ENCODE data around the gene CDK14.

CDK14 gene

DNA sequence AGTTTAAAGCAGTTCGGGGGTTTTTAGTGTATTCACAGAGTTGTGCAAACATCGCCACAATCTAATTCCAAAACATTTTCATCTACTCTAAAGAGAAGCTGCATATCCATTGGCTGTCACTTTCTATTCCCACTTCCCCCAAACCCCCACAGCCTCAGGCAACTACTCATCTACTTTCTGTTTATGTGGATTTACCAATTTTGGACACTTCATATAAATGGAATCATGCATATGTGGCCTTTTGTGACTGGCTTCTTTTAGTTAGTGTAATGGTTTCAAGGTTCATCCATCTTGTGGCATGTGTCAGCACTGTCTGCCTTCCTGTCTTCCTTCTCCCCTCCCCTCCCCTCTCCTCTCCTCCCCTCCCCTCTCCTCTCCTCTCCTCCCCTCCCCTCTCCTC is 589.6 kb downstream of the CDK14 start:
- DNase-seq, result no peak

DNA sequence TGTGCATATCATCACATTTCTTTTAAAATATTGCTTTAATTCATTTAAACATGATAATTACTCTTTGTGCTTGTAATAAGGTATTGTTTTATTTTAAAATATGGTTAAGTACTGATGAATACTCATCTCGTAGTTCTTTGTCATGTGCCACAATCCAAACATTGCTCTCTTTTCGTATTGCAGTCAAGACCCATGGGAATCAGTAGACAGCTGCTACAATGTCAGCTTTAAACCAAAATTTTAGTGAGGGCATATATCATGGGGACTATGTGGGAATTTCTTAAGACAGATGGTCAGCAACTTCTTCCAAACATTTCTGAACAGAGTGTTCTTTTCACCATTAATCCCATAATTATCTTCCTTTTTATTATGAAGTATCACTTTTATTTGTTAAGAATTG is 590.9 kb downstream of the CDK14 start:
- no peak for DNase-seq

DNA sequence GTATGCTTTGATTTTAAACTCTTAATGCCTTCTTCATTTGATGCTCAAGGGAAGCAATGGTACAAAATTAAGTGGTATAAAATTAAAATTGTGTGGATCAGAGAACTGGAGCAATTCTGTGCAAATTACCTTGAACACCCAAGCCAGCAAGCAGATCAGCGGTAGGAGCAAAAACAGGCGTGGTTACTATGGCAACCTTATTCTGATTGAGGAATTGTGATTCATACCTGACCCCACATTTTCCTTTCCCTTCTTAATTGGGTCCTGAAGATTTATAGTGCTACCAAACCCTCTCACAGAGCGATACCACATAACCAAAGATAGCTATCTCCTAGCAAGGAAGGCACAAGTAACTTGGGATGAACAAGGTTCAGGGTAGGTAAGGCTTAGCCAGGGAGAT is 595.6 kb downstream of the CDK14 start:
- DNase-seq, result no peak

DNA sequence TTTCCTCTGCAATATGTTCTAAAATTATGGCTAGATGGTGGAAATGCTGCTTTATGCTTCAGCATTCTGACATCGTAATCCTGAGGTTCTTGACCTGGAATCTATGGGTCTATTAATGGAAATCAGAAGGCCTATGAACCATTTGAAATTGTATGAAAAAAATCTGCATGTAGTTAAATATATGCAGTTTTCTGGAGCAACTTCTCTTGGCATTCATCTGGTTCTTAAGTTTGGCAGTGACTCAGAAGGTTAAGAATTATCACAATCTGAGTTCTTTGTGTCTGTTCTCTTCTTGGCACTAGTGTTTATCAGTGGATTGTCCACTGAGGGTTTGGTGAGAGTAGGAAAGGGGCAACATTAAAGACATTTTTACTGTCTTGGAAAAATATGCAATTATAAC is 597.0 kb downstream of the CDK14 start:
- DNase-seq, result no peak

DNA sequence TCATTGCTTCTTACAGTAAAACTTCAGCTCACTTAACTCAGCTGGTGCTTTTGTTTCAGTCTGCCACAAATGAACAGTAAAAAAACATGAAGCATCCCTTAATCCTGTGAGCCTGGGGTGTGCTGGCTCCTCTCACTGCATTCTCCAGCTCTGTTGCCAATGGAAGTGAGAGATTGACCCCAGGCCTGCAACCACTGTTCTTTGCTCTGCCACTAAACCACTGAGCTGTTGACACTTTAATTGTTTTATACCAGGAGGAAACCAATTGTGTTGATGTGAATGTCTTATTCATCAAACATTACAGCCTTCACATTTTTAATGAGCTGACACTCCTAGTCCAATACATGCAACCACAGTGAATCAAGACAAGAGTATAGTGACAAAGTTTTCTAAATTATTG is 598.7 kb downstream of the CDK14 start:
- no peak for DNase-seq

DNA sequence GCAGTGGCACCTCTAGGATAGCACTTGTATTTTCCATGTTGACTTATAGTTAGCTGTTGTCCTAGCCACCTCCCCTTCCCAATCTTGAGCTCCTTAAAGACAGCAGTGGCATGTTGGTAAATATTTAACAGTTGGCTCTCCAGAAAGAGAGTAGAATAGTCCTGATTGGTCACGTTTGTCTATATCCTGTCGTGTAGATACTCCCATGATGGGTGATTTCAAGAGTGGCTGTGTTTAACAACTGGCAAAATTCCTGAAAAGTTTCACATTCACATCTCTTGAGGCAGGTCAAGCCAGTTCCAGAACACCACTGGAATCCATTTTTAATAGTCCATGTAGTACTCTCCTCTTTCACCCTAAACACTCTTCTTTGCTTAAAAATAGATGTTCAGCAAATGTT is 599.9 kb downstream of the CDK14 start:
- no peak for DNase-seq

DNA sequence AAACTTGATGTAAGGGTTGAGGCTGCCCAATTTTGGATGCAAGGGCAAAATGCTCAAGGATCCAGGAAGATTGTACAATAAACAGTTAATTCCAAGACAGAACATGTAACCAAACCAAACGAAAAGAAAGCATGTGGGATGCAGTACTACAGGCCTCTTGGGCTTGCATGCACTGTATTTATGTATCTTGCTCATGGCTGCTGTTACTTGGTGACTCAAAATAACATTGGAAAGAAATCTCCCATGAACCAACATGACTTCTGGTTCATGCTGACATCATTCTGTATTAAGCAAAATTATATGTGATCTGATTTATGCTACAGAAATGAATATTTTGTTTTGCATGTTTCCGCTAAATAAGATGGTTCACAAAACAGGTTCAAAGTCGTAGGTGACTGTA is 602.2 kb downstream of the CDK14 start:
- no peak for DNase-seq

DNA sequence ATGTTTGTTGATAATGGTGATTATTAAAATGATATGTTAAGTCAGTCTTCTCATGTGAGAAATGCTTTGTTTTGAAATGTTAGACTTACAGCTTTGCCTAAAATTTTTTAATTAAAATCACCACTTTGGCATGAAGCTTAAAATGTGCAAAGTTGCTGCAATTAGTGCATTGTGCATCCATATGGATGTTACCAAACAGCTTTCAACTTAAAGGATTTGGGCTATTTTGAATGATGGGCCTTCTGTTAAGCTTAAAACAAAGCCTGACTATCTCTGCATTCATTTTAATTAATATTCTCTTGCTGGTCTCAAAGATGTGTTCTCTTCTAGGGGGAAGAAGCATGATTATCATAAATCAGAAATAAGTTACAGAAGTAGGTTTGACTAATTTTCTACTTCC is 603.5 kb downstream of the CDK14 start:
- DNase-seq, result no peak

DNA sequence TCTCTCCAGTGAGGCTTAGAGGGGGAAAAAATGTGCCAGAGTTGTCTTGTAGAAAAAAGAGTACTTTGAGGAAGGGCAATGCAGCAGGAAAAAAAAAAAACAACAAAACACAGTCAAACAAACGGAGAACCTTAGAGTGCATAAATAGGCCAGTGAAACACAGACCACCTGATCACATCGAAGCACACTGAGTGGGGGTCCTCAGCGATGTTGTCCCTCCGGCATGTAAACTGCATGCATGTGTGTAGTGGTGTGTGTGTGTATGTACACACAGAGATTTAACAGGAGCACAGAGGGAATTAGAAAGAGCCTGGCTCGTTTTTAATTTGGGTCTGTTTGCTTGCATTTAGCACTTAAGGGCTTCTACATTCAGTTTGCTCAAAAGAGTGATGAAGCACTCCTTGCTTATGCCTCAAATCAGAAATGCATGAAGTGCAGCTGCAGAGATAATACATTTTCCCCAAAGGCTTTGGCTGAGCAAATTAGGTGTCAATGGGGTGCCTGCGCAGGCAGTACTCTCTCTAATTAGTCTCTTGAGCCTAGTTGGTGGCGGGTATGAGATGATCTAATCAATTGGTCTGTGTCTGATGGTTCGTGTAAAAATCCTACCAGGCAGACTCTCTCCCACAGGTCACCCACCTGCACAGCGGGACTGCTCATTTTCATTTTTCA is 605.5 kb downstream of the CDK14 start:
- no peak for DNase-seq

DNA sequence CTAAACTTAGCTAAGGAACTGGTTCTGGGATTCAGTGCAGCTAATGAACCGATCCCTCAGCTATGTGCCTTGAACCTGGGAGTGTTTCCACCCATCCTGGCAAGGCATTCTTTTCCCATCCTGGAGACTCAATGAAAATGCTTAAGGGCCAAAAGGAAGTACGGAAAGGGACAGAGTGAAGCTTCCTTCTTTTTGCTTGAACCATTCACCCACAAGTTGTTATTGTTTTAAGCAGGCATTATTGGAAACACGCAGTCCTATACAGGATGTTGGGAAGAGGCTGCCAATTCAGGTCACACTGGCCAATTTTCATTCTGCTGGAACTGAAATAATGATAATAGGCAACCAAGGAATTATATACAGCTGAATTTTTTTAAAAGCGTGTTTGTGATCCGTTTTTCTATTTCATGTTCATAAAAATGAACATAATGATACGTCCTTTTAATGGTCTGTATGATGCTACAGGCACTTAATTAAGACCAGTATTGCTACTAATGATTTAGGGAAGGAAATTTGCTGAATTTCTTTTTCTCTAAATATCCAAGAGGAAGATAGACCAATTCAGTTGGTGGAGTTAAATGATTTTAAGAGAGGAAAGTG is 610.3 kb downstream of the CDK14 start:
- no peak for DNase-seq

DNA sequence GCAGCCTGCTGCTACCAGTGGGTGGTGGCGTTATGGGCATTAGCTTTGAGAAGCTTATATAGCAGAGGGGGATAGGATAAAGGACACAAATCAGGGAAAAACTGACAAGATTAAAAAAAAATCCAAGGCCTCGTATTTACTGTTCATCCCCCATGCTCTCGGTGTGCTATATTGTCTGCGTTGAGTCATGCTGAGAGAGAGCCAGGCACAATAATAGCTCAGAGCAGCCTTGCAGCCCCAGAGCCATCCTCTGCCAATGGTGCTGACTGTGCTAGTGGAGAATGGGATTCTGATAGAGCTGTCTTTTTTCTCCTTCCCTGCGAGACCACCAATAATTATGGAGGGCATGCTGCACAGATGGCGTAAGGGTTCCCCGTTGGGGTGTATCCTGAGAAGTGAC is 616.5 kb downstream of the CDK14 start:
- DNase-seq, result no peak

DNA sequence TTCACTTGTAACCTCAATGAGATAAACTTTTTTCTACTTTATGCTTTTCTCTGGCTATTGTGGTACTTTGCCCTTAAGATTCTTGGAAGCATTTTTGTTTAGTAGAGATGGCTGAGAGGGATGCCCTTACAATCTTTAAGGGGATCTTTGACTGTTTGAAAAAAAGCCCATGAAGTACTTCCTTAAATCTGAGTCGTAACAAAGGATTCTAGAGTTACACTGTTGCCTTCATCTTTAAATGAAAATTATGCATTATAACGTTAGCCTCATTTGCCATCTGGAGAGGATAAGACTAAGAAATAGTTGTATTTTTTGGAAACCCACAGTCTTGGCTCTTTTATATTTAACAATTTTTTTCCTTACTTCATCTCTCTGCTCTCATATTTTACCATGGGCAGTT is 630.3 kb downstream of the CDK14 start:
- DNase-seq, result no peak

DNA sequence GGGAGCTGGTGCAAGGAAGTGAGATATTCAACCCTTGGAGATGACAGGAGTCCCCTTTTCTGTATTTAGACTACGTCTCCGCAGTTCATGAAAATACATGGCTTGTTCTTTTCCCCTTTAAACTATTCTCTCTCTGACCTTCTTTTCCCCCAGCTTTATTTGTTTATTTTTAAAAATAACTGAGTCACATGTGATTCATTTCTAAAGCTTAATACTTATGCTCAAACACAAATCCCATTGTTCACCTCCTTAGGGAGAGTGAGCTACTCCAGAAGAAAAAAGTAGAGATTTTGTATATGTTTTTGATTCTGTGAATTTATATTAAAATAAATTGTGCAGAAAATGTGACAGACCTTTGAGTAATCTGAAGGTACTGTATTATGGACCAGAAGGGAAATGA is 632.2 kb downstream of the CDK14 start:
- DNase-seq, result no peak

DNA sequence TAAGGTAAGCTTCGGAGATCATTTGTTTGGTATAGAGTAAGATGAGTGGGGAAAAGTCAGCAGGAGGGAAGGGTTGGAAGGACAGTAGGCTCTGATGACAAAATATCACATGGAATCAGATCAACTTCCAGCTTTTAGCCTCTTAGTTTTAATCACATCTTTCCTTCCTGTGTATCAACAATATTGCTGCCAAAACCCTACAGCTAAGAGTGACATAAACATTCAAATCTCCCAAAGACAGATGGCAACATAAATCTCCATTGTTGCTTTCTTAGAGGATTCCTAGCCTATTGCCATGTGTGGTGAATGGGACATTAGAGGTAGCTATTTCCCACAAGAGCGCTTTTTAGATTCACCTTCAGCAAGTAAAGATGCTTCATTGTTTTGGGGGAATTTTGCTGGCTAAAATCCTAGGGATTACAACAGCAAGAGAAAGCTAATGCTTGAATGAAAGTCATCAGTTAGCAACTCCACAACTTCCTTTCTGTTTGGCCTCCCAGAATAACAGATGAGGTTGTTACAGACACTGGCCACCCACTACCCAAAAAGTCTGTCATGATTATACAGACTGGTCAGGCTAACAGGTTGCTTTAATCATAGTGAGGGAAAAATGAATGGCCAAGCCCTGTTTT is 632.9 kb downstream of the CDK14 start:
- DNase-seq, result no peak

DNA sequence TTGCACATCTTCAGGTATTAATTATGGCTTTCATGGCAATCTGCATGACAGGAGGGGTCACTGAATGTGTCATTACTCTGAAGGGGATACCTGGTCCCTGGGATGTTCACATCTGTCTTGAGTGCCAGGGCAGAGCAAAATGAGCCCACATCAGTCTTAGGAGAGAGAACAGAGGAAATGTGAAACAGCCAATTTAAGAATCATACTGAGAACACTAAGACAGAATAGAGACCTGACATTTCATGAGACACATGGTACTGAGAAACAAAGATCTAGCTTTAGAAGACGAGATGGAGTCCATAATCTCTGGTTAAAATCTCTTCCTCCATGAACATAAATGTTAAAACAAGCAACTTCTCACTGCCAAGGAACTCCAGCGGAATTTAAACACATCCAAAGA is 634.0 kb downstream of the CDK14 start:
- no peak for DNase-seq

DNA sequence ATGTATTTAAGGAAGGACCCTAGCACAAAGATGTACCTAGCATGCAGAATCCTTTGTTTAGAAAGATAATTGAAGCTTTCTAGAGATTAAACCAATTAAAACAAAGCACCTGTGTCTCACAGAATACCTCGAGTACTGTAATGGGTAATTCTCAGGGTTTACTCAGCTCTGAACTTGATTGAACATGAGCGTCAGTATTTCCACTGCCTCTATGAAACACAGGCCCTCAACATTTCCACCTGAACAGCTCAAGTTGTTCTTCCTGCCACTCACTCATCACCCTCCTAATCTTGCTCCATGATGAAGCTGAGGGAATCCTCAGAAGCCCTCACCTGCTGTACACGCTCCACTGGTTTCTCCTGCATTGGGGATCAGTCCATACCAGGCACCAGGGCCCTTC is 634.4 kb downstream of the CDK14 start:
- DNase-seq, result no peak

DNA sequence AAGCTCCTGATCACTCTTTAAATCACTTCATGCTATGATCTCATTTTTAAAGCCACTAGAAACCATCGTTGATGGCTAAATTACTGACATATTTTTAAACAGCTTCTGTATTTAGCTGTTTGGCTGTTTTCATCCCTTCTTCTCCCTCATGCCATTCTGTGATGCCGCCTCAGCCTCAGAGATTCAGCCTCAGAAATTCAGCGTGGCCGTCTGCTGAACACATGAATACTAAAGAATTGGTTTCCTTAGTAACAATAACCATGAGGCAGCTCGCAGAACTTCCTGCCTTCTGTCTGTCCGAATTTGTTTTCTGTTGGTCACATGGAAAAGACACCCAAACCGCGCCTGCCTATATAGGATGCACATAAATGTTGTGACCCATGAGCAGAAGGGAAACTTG is 637.1 kb downstream of the CDK14 start:
- no peak for DNase-seq

DNA sequence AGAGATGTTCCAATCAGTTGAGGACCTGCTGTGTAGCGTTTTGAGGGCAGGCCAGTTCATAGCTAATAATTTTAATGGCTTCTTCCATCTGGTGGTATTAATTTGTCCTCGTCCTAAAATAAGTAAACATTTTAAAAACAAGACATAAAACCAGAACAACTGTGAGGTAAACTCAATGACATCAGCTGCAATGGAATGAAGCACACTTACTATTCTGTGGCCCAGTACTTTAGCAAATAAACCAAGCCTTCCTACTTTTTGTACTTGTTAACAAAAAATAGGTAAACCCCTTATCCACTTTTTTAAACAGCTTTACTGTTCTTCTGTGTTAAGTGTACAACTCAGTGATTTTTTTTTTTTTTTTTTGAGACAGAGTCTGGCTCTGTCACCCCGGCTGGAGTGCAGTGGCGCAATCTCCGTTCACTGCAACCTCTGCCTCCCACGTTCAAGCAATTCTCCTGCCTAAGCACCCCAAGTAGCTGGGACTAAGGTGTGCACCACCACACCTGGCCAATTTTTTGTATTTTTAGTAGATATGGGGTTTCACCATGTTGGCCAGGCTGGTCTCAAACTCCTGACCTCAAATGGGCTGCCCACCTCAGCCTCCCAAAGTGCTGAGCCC is 639.2 kb downstream of the CDK14 start:
- DNase-seq, result no peak

DNA sequence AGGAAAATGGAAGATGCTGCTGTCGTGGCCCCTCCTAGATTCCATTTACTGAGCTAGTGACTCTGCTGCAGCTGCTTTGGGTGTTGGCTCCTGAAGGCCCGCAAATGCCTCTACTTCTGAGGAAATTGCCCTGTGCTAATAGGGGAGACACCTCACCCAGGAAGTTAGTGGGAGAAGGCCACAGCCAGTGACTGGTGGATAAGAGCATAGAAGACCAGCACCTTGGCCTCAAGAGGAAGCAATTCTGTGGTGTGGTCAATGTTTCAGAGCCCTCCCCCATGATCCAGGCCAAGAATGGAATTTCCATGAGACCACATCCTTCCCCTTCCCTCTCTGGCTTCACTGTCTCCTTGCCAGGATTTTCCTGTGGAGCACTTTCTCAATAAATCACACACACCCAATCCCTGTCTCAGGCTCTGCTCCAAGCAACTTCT is 643.1 kb downstream of the CDK14 start:
- DNase-seq, result no peak

DNA sequence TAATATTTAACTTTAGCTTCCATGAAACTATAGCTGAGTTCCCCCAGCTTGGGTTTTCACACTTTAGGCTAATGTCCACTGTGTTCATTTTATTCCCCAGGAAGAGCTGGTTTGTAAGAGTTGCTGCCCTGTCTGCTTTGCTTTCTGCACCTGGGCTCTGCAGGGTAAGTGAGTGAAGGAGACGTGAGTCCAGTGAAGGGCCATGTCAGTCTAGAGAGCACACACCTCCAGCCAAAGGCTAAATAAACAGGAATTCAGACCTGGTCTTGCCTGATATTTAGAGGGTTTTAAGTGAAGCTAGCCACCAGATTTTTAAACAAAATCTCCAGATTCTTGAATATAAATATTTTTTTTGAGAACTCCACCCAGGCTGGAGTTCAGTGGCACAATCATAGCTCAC is 643.7 kb downstream of the CDK14 start:
- DNase-seq, result no peak

DNA sequence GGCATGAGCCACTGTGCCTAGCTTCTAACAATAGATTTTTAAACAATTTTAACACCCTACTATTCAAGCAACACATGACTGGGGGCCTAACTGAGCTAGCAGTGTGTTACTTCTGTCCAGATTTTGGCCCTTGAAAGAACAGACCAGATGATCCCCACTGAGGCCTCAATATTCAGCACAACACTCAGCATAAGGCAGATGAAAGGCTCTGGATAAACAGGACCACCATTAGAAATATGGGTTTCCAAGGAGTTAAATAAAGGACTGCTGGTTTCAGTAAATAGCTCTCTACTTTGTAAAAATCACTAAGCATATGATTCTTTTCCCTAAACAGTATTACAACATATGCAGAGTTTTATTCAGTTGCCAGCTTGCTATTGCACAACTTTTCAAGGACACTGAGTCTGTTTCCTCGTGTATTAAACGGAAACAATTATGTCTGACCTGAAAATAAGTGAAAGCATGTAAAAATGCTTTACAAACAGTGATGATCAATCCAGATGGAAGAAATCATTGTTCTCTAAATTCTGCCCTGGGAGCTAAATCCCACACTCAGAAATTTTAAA is 644.3 kb downstream of the CDK14 start:
- DNase-seq, result no peak

DNA sequence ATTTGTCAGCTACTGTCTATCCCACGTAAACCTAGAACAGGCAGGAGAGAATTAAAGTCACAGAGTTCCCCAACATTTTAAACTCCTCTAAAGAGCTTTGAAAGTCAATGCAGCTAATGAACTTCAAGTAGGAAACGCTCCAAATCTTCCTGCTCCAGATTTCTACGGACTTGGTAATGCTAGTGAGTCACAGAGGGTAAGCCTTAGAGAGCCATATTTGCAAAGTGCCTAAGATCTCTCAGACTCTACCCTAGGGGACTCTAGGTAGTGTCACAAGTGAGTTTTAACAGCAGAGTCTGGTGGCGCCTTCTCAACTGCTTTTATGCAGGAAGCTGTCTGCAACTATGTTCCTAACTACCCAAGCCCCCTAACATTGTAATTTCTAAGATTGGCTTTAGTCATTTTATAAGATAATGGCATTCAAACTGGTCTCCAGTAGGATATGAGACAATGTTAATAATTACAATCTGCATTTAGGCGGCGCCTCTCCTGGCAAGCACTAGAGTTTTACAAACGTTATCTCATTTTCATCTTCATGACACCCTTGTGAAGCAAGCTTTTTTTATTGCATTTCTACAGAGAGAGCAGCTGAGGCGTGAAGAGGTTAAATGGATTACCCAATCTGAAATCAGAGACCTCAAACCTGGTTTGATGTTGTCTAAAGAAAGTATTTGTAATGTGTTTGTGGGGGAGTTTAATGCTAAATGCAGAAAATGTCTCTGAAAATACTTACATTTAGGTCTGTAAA is 646.1 kb downstream of the CDK14 start:
- DNase-seq, result no peak
